Erythroblast (primary cell): ENCODE data around the gene PARD3.

ENCODE experiments used
- GATA1 ChIP-seq: IDR thresholded peaks from 2 replicates; pipeline ENCODE4 v1.6.1; 2011; ENCODE audit warnings: low read depth, mild to moderate bottlenecking, control low read depth, low read length, moderate library complexity
- POLR2A ChIP-seq: IDR thresholded peaks from 2 replicates; pipeline ENCODE4 v1.6.1; 2011; ENCODE audit warnings: mild to moderate bottlenecking, low read length

GRCh38 chr10:34348021-34348420 lies 467.1 kb downstream of the PARD3 start:
- TF ChIP-seq POLR2A (no peak), GATA1 (no peak)
